ENCODE data around the gene ABHD12B.

- TF ChIP-seq CTCF (IDR thresholded peaks at IDR 0.05; ENCODE audit: low read depth, low read length) (no peak), EZH2phosphoT487 (IDR thresholded peaks at IDR 0.05; ENCODE audit: low read depth) (no peak)
Observed at GRCh38 chr14:50828721-50829488, 42.9 kb upstream of the ABHD12B start.
